HEK293T (cell line): ENCODE data around the gene SLCO3A1.

Experiments used
- BHLHE40 ChIP-seq: fragments of 450-650 bp; IDR thresholded peaks from 2 replicates; pipeline ENCODE4 v1.6.1; 2016; ENCODE audit warnings: mild to moderate bottlenecking, moderate library complexity, borderline replicate concordance
- L3MBTL2 ChIP-seq: fragments of 450-650 bp; conservative IDR thresholded peaks from 2 replicates; pipeline ENCODE4 v1.6.1; 2016; ENCODE audit warnings: mild to moderate bottlenecking

DNA sequence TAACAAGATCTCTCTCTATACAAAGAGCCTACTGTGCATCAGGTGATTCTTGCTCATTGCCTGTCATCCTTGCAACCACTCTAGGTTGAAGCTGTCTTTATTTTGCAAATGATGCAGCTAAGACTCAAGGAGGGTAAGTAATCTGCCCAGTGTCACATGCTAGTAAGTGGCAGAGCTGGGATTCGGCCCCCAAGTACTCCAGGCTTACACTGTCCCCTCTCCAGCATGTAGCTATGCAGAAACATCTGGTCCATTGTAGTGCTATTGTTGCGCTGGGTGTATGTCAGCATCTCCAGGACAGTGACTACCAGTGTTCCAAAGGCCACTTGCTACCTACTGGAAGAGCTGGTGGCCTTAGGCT is 248.9 kb downstream of the SLCO3A1 start:
- TF ChIP-seq BHLHE40 (no peak), L3MBTL2 (no peak)
